ENCODE results near the gene DCC. TPM values are rescaled to one million over a fixed set of nuclear protein-coding genes. Genes with fewer than 3 reads are reported as not detected.

Gene DCC
- polyA plus RNA-seq, 1 donor (not counting 4 experiments of a cell fraction or from before 2014, with no cell fraction given) = not detected

DNA sequence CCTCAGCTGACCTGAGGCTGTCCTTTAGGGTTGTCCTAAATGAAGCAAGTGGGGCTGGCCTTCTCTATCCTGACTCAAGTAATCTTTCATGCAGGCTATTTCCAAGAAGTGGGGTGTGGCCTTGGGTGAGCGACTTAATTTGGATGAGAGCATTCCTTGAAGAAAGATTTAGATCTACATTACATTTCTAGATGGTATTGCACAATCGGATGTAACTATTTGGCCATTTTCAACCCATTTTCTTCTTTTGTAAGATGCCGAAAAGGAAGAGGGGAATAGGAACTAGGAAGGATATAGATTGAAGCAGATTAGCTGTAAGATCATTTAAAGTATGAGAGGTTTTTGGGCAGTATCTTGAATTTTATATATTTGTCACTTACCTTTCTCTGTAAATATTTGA lies 1138.2 kb downstream of the DCC start:
- H3K36me3 ChIP-seq (ENCODE audit: control insufficient read depth in 2 of 2, extremely low read depth in 1 of 2, insufficient read depth in 2 of 2, low read length in 2 of 2) = no peaks in the 10 kb centered on the region
- H3K79me2 ChIP-seq (ENCODE audit: control insufficient read depth, insufficient read depth, low read length) = no peaks in the 10 kb centered on the region
- no peak overlapping the region for H3K4me3 ChIP-seq (ENCODE audit: control insufficient read depth in 2 of 3, extremely low read depth in 1 of 3, insufficient read depth in 2 of 3, low read depth in 1 of 3, low read length in 3 of 3)
- FAIRE-seq = no peak
- TF ChIP-seq EZH2 (IDR thresholded peaks at IDR 0.05; ENCODE audit: low read length) = no peak
- TF ChIP-seq, protein P1, sequence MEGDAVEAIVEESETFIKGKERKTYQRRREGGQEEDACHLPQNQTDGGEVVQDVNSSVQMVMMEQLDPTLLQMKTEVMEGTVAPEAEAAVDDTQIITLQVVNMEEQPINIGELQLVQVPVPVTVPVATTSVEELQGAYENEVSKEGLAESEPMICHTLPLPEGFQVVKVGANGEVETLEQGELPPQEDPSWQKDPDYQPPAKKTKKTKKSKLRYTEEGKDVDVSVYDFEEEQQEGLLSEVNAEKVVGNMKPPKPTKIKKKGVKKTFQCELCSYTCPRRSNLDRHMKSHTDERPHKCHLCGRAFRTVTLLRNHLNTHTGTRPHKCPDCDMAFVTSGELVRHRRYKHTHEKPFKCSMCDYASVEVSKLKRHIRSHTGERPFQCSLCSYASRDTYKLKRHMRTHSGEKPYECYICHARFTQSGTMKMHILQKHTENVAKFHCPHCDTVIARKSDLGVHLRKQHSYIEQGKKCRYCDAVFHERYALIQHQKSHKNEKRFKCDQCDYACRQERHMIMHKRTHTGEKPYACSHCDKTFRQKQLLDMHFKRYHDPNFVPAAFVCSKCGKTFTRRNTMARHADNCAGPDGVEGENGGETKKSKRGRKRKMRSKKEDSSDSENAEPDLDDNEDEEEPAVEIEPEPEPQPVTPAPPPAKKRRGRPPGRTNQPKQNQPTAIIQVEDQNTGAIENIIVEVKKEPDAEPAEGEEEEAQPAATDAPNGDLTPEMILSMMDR (optimal IDR thresholded peaks at IDR 0.05 in 1 of 3, IDR thresholded peaks at IDR 0.05 in 1 of 3, conservative IDR thresholded peaks at IDR 0.05 in 1 of 3; ENCODE audit: extremely low read depth in 1 of 3, insufficient read depth in 2 of 3, low read length in 3 of 3) = no peak
- no peak overlapping the region for H3K9ac ChIP-seq (ENCODE audit: control insufficient read depth, extremely low read depth, insufficient read depth, low read length)
- H4K20me1 ChIP-seq (ENCODE audit: control insufficient read depth, extremely low read depth, insufficient read depth, low read length) = no peaks in the 10 kb centered on the region
- H3K9me3 ChIP-seq (ENCODE audit: control insufficient read depth, low read depth, low read length) = no peaks in the 10 kb centered on the region
- dilution Hi-C loops (cut with MboI; ENCODE audit: extremely low pct_ligation_motif_present, low sequenced_read_pairs) = no loop called here
- H3K27me3 ChIP-seq (ENCODE audit: control insufficient read depth, extremely low read depth, insufficient read depth, low read length) = no peaks in the 10 kb centered on the region
- H3K27ac ChIP-seq (ENCODE audit: control insufficient read depth, insufficient read depth, low read length) = no peak overlapping the region
- no peak overlapping the region for H2AFZ ChIP-seq (ENCODE audit: control insufficient read depth, low read length)
- no peak overlapping the region for H3K4me2 ChIP-seq (ENCODE audit: control insufficient read depth, extremely low read depth, insufficient read depth, low read depth, low read length)
- no peaks in the 10 kb centered on the region for H3K9me1 ChIP-seq (ENCODE audit: control insufficient read depth, extremely low read depth, insufficient read depth, low read length)
- H3K4me1 ChIP-seq (ENCODE audit: control insufficient read depth, extremely low read depth, insufficient read depth, low read length) = no peaks in the 10 kb centered on the region
- DNase-seq (ENCODE audit: low read depth, low spot score) = no peak

DNA sequence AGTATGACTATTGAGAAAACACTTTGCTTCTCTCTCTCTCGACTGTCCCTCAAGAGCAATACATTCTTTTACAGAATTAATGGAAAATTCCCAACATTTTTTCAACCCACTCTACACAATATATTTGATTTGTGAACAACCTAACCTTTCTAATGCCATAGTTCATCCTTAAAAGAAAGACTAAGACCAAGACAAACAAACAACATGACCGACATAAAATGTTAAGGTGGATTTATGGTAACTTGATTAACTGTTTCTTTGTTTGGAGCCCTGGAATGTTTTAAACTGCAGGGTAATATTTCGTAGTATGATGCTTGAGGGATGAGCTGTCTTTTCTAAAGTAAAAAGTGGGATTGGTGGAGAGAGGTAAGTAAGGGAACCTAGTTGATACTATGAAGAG lies 1146.3 kb downstream of the DCC start:
- Histone ChIP-seq H3K27me3 (ENCODE audit: control insufficient read depth, extremely low read depth, insufficient read depth, low read length) (no peaks in the 10 kb centered on the region), H3K4me3 (ENCODE audit: control insufficient read depth in 2 of 3, extremely low read depth in 1 of 3, insufficient read depth in 2 of 3, low read depth in 1 of 3, low read length in 3 of 3) (no peak overlapping the region), H3K27ac (ENCODE audit: control insufficient read depth, insufficient read depth, low read length) (no peak overlapping the region), H3K36me3 (ENCODE audit: control insufficient read depth in 2 of 2, extremely low read depth in 1 of 2, insufficient read depth in 2 of 2, low read length in 2 of 2) (no peaks in the 10 kb centered on the region), H3K9ac (ENCODE audit: control insufficient read depth, extremely low read depth, insufficient read depth, low read length) (no peak overlapping the region), H2AFZ (ENCODE audit: control insufficient read depth, low read length) (no peak overlapping the region), H3K9me3 (ENCODE audit: control insufficient read depth, low read depth, low read length) (no peaks in the 10 kb centered on the region), H3K4me1 (ENCODE audit: control insufficient read depth, extremely low read depth, insufficient read depth, low read length) (no peaks in the 10 kb centered on the region), H3K4me2 (ENCODE audit: control insufficient read depth, extremely low read depth, insufficient read depth, low read depth, low read length) (no peak overlapping the region), H4K20me1 (ENCODE audit: control insufficient read depth, extremely low read depth, insufficient read depth, low read length) (no peaks in the 10 kb centered on the region), H3K79me2 (ENCODE audit: control insufficient read depth, insufficient read depth, low read length) (no peaks in the 10 kb centered on the region), H3K9me1 (ENCODE audit: control insufficient read depth, extremely low read depth, insufficient read depth, low read length) (no peaks in the 10 kb centered on the region)
- dilution Hi-C loops (cut with MboI; ENCODE audit: extremely low pct_ligation_motif_present, low sequenced_read_pairs) = no loop called here
- TF ChIP-seq, protein P1 (optimal IDR thresholded peaks at IDR 0.05 in 1 of 3, IDR thresholded peaks at IDR 0.05 in 1 of 3, conservative IDR thresholded peaks at IDR 0.05 in 1 of 3; ENCODE audit: extremely low read depth in 1 of 3, insufficient read depth in 2 of 3, low read length in 3 of 3) = no peak
- TF ChIP-seq EZH2 (IDR thresholded peaks at IDR 0.05; ENCODE audit: low read length) = no peak
- FAIRE-seq = no peak
- no peak for DNase-seq (ENCODE audit: low read depth, low spot score)

All from keratinocyte (primary cell).